ENCODE results near the gene LIN28B. TPM values are rescaled to one million over a fixed set of nuclear protein-coding genes. Genes with fewer than 3 reads are reported as not detected.
"Not testable (repeated sequence)": the region's sequence is repeated elsewhere in the genome, so short reads cannot be mapped to it uniquely, and the experiment has no call there.

The LIN28B gene
- total and polyA plus RNA-seq, 10 donors = not detected

DNA sequence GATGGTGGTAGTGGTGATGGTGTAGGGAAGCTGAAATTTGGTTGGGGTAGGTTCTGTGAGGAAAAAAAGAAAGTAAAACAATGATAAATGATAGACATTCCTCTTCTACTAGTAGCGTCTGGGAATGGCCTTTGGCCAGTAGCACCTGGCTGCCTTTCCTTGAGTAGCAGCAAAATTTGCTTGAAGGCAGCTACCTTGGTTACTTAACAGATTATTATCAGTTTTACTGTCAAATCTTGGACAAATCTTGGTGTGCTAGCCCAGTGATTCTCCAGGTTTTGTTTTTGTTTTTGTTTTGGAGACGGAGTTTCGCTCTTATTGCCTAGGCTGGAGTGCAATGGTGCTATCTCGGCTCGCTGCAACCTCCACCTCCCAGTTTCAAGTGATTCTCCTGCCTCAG lies 26.4 kb downstream of the LIN28B start:
- Histone ChIP-seq H3K36me3 (no peaks in the 10 kb centered on the region), H3K4me3 (no peak overlapping the region), H3K4me1 (no peaks in the 10 kb centered on the region), H3K27me3 (replicated peaks in 1 of 7) (no peaks in the 10 kb centered on the region), H3K27ac (no peak overlapping the region), H3K9me3 (no peaks in the 10 kb centered on the region)
- intact Hi-C loops (cut with DNase I; ENCODE audit: low total_unique reads) = no loop called here
- no peak for DNase-seq
- TF ChIP-seq CTCF (IDR thresholded peaks at IDR 0.05 in 8 of 11, conservative IDR thresholded peaks at IDR 0.05 in 3 of 11) = no peak
- no peak for TF ChIP-seq POLR2AphosphoS5 (IDR thresholded peaks at IDR 0.05)
- TF ChIP-seq POLR2A (IDR thresholded peaks at IDR 0.05) = no peak
- 90 to 95% (median 93%) methylated on average over 5 of the region's 5 CpGs for WGBS, 5 donors

- H3K4me1 ChIP-seq = no peaks in the 10 kb centered on the region
- H3K4me3 ChIP-seq = no peak overlapping the region
- no peak for DNase-seq
- H3K27me3 ChIP-seq (replicated peaks in 1 of 7) = no peaks in the 10 kb centered on the region
- no peaks in the 10 kb centered on the region for H3K36me3 ChIP-seq
- 78 to 93% (median 86%) methylated on average over 4 of the region's 4 CpGs for WGBS, 5 donors
- no peaks in the 10 kb centered on the region for H3K9me3 ChIP-seq
- no peak for TF ChIP-seq POLR2A (IDR thresholded peaks at IDR 0.05)
- no peak for TF ChIP-seq CTCF (IDR thresholded peaks at IDR 0.05 in 8 of 11, conservative IDR thresholded peaks at IDR 0.05 in 3 of 11)
- TF ChIP-seq POLR2AphosphoS5 (IDR thresholded peaks at IDR 0.05) = no peak
- no peak overlapping the region for H3K27ac ChIP-seq
- intact Hi-C loops (cut with DNase I; ENCODE audit: low total_unique reads) = no loop called here
Observed at GRCh38 chr6:104983776-104984175, 26.9 kb downstream of the LIN28B start.

DNA sequence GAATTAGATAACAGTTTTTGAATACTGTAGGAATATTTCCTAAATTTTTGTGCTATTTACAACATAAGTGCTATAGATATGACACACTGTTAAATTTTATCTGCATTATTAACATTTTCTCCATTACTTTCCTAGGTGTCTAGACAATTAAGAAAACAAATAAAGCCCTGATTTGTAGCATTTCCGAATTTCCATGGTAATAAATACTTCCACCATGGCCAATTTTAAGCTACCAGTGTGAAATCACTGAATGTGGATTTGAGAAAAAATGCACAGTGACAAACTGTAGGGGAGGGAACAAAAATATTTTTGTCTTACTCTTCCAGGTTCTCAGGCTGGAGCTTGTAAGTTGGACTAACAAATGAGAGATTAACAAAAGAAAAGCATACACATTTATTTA lies 27.9 kb downstream of the LIN28B start:
- 66 to 84% (median 74%) methylated on average over 1 of the region's 1 CpG for WGBS, 5 donors

DNA sequence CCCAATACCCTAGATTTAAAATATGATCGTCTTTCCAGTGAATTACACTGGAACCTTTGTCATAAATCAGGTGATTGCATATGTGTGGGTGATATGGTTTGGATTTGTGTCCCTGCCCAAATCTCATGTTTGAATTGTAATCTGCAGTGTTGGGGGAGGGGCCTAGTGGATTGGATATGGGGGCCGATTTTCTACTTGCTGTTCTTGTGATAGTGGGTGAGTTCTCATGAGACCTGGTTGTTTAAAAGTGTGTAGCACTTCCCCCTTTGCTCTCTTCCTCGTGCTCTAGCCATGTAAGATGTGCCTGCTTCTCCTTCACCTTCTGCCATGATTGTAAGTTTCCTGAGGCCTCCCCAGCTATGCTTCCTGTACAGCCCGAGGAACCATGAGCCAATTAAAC lies 29.0 kb downstream of the LIN28B start:
- H3K27me3 ChIP-seq (replicated peaks in 1 of 7); DNase-seq; H3K4me3 ChIP-seq; H3K9me3 ChIP-seq; H3K4me1 ChIP-seq; intact Hi-C loops (cut with DNase I; ENCODE audit: low total_unique reads); H3K36me3 ChIP-seq; H3K27ac ChIP-seq: not testable (repeated sequence)
- 71 to 84% (median 75%) methylated on average over 4 of the region's 4 CpGs for WGBS, 5 donors

More for the DNA sequence above, 27.9 kb downstream of the LIN28B start:
- Histone ChIP-seq H3K4me1 (no peaks in the 10 kb centered on the region), H3K27me3 (replicated peaks in 1 of 7) (no peaks in the 10 kb centered on the region), H3K9me3 (no peaks in the 10 kb centered on the region), H3K36me3 (no peaks in the 10 kb centered on the region), H3K4me3 (no peak overlapping the region), H3K27ac (no peak overlapping the region)
- no peak for TF ChIP-seq POLR2A (IDR thresholded peaks at IDR 0.05)
- TF ChIP-seq POLR2AphosphoS5 (IDR thresholded peaks at IDR 0.05) = no peak
- TF ChIP-seq CTCF (IDR thresholded peaks at IDR 0.05 in 8 of 11, conservative IDR thresholded peaks at IDR 0.05 in 3 of 11) = no peak
- no peak for DNase-seq
- intact Hi-C loops (cut with DNase I; ENCODE audit: low total_unique reads) = no loop called here

- Histone ChIP-seq H3K27ac (no peak overlapping the region), H3K27me3 (replicated peaks in 1 of 7) (no peaks in the 10 kb centered on the region), H3K4me1 (no peaks in the 10 kb centered on the region), H3K4me3 (no peak overlapping the region), H3K36me3 (no peaks in the 10 kb centered on the region), H3K9me3 (no peaks in the 10 kb centered on the region)
- no peak for DNase-seq
- 70 to 83% (median 76%) methylated on average over 3 of the region's 3 CpGs for WGBS, 5 donors
- TF ChIP-seq CTCF (IDR thresholded peaks at IDR 0.05 in 8 of 11, conservative IDR thresholded peaks at IDR 0.05 in 3 of 11) = no peak
- TF ChIP-seq POLR2A (IDR thresholded peaks at IDR 0.05) = no peak
- intact Hi-C loops (cut with DNase I; ENCODE audit: low total_unique reads) = no loop called here
Observed at GRCh38 chr6:104986625-104987024, 29.7 kb downstream of the LIN28B start.

Data from spleen (tissue), 11 donors.